K562 (cell line): ENCODE measurements around the gene BTG2.

Experiments used
- CTCF ChIP-seq, 3 experiments: IDR thresholded peaks in 2 of 3; conservative IDR thresholded peaks in 1 of 3; 2 replicates each; pipeline ENCODE4 v1.5.1; 2011 to 2012; ENCODE audit warnings: low read length in 3 of 3, mild to moderate bottlenecking in 3 of 3, control low read depth in 2 of 3, improper control_type of control experiment in 1 of 3, inconsistent platforms in 1 of 3, low read depth in 1 of 3, mixed read lengths in 1 of 3, moderate library complexity in 1 of 3; ENCODE audit not compliant: insufficient read depth in 2 of 3
- EP300 ChIP-seq: IDR thresholded peaks from 2 replicates; pipeline ENCODE4 v1.6.1; 2012; ENCODE audit warnings: low read length, improper control_type of control experiment
- EZH2 ChIP-seq: IDR thresholded peaks from 2 replicates; pipeline ENCODE4 v1.6.1; 2012; ENCODE audit warnings: low read depth, mild to moderate bottlenecking, inconsistent platforms, low read length, borderline replicate concordance
- GATA2 ChIP-seq: sonication (generic); formaldehyde crosslinking; IDR thresholded peaks from 2 replicates; pipeline ENCODE4 v1.4.0; 2020; ENCODE audit warnings: mild to moderate bottlenecking, missing genetic modification reagents
- NR3C1 ChIP-seq: sonication (generic); formaldehyde crosslinking; IDR thresholded peaks from 2 replicates; pipeline ENCODE4 v1.8.1; 2022; ENCODE audit warnings: missing genetic modification reagents
- POLR2G ChIP-seq: fragments of 200-400 bp; formaldehyde crosslinking; IDR thresholded peaks from 2 replicates; pipeline ENCODE4 v1.6.1; 2017; ENCODE audit warnings: low read depth, mild to moderate bottlenecking, antibody characterized with exemption, low read length, moderate library complexity
- SIN3A ChIP-seq, 2 experiments: fragments of 150-350 bp in 1 of 2; IDR thresholded peaks; 2 replicates each; pipeline ENCODE4 v1.6.1; 2011 to 2016; ENCODE audit warnings: borderline replicate concordance in 2 of 2, low read depth in 2 of 2, low read length in 2 of 2, mild to moderate bottlenecking in 2 of 2, moderate library complexity in 2 of 2; ENCODE audit not compliant: control insufficient read depth in 1 of 2
- SIRT6 ChIP-seq: IDR thresholded peaks from one replicate; pipeline ENCODE4 v1.6.1; 2012; ENCODE audit warnings: low read depth, mild to moderate bottlenecking, control low read depth, inconsistent platforms, low read length, moderate library complexity
- SRSF3 ChIP-seq: fragments of 200-400 bp; formaldehyde crosslinking; IDR thresholded peaks from 2 replicates; pipeline ENCODE4 v1.6.1; 2016; ENCODE audit warnings: mild to moderate bottlenecking, low read length, moderate library complexity; ENCODE audit not compliant: insufficient read depth
- TRIM28 ChIP-seq: fragments of 450-650 bp; IDR thresholded peaks from 2 replicates; pipeline ENCODE4 v1.6.1; 2017
- ZBED1 ChIP-seq: IDR thresholded peaks from 2 replicates; pipeline ENCODE4 v1.6.1; 2014
- ZNF354B ChIP-seq: fragments of 250-450 bp; sonication (Bioruptor Pico); IDR thresholded peaks from 2 replicates; pipeline ENCODE4 v1.4.0; 2020
- TF ChIP-seq, protein P1 (sequence below), 2 experiments: fragments of 450-650 bp; IDR thresholded peaks; 2 replicates each; pipeline ENCODE4 v1.6.1; 2018; ENCODE audit warnings: mild to moderate bottlenecking in 2 of 2, low read depth in 1 of 2; ENCODE audit not compliant: partially characterized antibody in 2 of 2
- TF ChIP-seq, protein P2 (sequence below): sonication (generic); formaldehyde crosslinking; IDR thresholded peaks from 2 replicates; pipeline ENCODE4 v1.5.0; 2020; ENCODE audit warnings: missing genetic modification reagents

DNA sequence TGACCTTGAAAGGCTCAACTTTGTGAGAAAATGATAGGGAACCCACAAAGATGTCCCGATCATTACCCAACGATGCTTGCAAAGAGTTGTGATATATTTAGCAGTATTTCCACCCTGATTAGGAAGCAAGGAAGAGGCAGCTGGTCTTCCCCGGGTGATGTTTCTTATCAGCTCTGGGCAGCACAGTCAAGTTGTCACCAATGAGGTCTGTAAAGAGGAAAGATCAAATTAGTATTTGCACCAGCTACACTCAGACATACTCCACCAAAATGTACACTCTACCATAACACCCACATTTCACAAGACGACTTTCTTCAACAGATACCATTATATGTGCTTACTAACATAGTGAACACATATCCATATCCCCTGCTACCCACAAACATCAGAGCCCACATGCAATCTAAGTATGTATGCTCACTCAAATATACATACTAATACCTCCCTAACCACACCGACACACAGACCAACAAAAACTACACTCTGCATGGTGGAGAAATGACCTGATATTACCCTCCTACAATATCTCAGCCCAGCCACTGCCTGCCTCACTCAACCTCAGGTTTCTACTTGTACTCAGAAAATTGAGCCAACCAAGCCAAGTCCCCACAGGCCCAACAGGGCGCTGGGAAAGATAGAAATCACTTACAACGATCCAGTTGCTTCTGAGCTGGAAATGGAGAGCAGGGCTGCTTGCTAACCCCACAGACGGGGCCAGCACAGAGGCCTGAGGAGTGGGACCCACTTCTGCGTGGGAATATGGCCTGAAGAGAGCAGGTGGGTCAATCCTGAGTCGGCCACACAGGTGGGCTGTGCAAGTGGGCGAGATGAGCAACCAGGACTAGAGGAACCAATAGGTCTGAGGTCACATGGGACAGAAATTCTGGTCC lies 4.6 kb upstream of the BTG2 start:
- TF ChIP-seq EP300 (peak; percentile 94), TRIM28 (no peak), CTCF (IDR thresholded peaks at IDR 0.05 in 2 of 3, conservative IDR thresholded peaks at IDR 0.05 in 1 of 3; ENCODE audit: insufficient read depth in 2 of 3, low read depth in 1 of 3, low read length in 3 of 3) (no peak), SIN3A (IDR thresholded peaks at IDR 0.05; ENCODE audit: borderline replicate concordance in 2 of 2, control insufficient read depth in 1 of 2, low read depth in 2 of 2, low read length in 2 of 2) (no peak), SRSF3 (no peak), NR3C1 (CRISPR knock-in tag) (no peak), EZH2 (no peak), SIRT6 (no peak), ZNF354B (CRISPR knock-in tag) (no peak), ZBED1 (peak; percentile 96), POLR2G (no peak), GATA2 (CRISPR knock-in tag) (peak; percentile 89)
- TF ChIP-seq, protein P1, sequence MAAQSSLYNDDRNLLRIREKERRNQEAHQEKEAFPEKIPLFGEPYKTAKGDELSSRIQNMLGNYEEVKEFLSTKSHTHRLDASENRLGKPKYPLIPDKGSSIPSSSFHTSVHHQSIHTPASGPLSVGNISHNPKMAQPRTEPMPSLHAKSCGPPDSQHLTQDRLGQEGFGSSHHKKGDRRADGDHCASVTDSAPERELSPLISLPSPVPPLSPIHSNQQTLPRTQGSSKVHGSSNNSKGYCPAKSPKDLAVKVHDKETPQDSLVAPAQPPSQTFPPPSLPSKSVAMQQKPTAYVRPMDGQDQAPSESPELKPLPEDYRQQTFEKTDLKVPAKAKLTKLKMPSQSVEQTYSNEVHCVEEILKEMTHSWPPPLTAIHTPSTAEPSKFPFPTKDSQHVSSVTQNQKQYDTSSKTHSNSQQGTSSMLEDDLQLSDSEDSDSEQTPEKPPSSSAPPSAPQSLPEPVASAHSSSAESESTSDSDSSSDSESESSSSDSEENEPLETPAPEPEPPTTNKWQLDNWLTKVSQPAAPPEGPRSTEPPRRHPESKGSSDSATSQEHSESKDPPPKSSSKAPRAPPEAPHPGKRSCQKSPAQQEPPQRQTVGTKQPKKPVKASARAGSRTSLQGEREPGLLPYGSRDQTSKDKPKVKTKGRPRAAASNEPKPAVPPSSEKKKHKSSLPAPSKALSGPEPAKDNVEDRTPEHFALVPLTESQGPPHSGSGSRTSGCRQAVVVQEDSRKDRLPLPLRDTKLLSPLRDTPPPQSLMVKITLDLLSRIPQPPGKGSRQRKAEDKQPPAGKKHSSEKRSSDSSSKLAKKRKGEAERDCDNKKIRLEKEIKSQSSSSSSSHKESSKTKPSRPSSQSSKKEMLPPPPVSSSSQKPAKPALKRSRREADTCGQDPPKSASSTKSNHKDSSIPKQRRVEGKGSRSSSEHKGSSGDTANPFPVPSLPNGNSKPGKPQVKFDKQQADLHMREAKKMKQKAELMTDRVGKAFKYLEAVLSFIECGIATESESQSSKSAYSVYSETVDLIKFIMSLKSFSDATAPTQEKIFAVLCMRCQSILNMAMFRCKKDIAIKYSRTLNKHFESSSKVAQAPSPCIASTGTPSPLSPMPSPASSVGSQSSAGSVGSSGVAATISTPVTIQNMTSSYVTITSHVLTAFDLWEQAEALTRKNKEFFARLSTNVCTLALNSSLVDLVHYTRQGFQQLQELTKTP (IDR thresholded peaks at IDR 0.05; ENCODE audit: low read depth in 1 of 2, partially characterized antibody in 2 of 2): peak; percentile 44 to 68
- TF ChIP-seq, protein P2, sequence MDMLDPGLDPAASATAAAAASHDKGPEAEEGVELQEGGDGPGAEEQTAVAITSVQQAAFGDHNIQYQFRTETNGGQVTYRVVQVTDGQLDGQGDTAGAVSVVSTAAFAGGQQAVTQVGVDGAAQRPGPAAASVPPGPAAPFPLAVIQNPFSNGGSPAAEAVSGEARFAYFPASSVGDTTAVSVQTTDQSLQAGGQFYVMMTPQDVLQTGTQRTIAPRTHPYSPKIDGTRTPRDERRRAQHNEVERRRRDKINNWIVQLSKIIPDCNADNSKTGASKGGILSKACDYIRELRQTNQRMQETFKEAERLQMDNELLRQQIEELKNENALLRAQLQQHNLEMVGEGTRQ (CRISPR knock-in tag): 0 out of 2 replicates have a peak, but pooled peaks have one; percentile 21
